NCI-H460 (cell line): Measurements from ENCODE around the gene NFAT5. TPM values are rescaled to one million over a fixed set of nuclear protein-coding genes. Genes with fewer than 3 reads are reported as not detected.
"Not testable (repeated sequence)": the region's sequence is repeated elsewhere in the genome, so short reads cannot be mapped to it uniquely, and the experiment has no call there.

Experiments used
- DNase-seq: peaks from one replicate; pipeline ENCODE4 v3.0.0-alpha.2; 2016; ENCODE audit warnings: low read depth; ENCODE audit errors: extremely low read depth
- total RNA-seq: library from RNA; depleted of rRNA; stranded (reverse); fragments of >200 nt; shearing (Covaris generic); gene quantifications from 2 replicates; pipeline ENCODE4 v1.2.3, GENCODE V29; 2014

The NFAT5 gene
- total RNA-seq, 1 experiment from 2014 or later, result 7.1 TPM

- DNase-seq, result no peak
These were observed 11.3 kb upstream of the NFAT5 start for GRCh38 chr16:69554495-69554894.

- DNase-seq, result no peak
These were observed 10.3 kb upstream of the NFAT5 start for GRCh38 chr16:69555437-69555836.

- DNase-seq, result no peak
These were observed 9.9 kb upstream of the NFAT5 start for GRCh38 chr16:69555867-69556266.

GRCh38 chr16:69559164-69559563, 6.6 kb upstream of the NFAT5 start:
- DNase-seq, result no peak

GRCh38 chr16:69561367-69561766, 4.4 kb upstream of the NFAT5 start:
- DNase-seq, result not testable (repeated sequence)

GRCh38 chr16:69561901-69562300, 3.9 kb upstream of the NFAT5 start:
- no peak for DNase-seq

- DNase-seq, result no peak
These were observed 3.0 kb upstream of the NFAT5 start for GRCh38 chr16:69562813-69563212.

- no peak for DNase-seq
These were observed 1.9 kb upstream of the NFAT5 start for GRCh38 chr16:69563605-69564580.

GRCh38 chr16:69564845-69565670, 708 bp upstream of the NFAT5 start:
- DNase-seq, result no peak

GRCh38 chr16:69566240-69566980, 644 bp downstream of the NFAT5 start:
- peak; percentile 32 for DNase-seq

GRCh38 chr16:69566981-69567680, 1.4 kb downstream of the NFAT5 start:
- DNase-seq, result no peak

- no peak for DNase-seq
These were observed 2.9 kb downstream of the NFAT5 start for GRCh38 chr16:69568676-69569075.

- not testable (repeated sequence) for DNase-seq
These were observed 13.0 kb downstream of the NFAT5 start for GRCh38 chr16:69578771-69579170.

- no peak for DNase-seq
These were observed 14.2 kb downstream of the NFAT5 start for GRCh38 chr16:69579783-69580481.

GRCh38 chr16:69581297-69581696, 15.5 kb downstream of the NFAT5 start:
- DNase-seq, result no peak

- DNase-seq, result not testable (repeated sequence)
These were observed 18.7 kb downstream of the NFAT5 start for GRCh38 chr16:69584493-69584892.

GRCh38 chr16:69589434-69590269, 23.9 kb downstream of the NFAT5 start:
- DNase-seq, result no peak

GRCh38 chr16:69590590-69590989, 24.8 kb downstream of the NFAT5 start:
- DNase-seq, result no peak
